GM12801 (cell line): Measurements from ENCODE around the gene PPP1R18.

ENCODE experiments used
- TF ChIP-seq, protein P1 (sequence below): IDR thresholded peaks from one replicate; pipeline ENCODE4 v1.5.1; 2011; ENCODE audit warnings: control low read depth; ENCODE audit not compliant: insufficient read length; ENCODE audit errors: extremely low read depth

PPP1R18 gene

GRCh38 chr6:30709101-30709868 is 22.8 kb upstream of the PPP1R18 start:
- TF ChIP-seq, protein P1, sequence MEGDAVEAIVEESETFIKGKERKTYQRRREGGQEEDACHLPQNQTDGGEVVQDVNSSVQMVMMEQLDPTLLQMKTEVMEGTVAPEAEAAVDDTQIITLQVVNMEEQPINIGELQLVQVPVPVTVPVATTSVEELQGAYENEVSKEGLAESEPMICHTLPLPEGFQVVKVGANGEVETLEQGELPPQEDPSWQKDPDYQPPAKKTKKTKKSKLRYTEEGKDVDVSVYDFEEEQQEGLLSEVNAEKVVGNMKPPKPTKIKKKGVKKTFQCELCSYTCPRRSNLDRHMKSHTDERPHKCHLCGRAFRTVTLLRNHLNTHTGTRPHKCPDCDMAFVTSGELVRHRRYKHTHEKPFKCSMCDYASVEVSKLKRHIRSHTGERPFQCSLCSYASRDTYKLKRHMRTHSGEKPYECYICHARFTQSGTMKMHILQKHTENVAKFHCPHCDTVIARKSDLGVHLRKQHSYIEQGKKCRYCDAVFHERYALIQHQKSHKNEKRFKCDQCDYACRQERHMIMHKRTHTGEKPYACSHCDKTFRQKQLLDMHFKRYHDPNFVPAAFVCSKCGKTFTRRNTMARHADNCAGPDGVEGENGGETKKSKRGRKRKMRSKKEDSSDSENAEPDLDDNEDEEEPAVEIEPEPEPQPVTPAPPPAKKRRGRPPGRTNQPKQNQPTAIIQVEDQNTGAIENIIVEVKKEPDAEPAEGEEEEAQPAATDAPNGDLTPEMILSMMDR: no peak

- TF ChIP-seq, protein P1: no peak
These were observed 20.9 kb upstream of the PPP1R18 start for GRCh38 chr6:30707281-30707850.

DNA sequence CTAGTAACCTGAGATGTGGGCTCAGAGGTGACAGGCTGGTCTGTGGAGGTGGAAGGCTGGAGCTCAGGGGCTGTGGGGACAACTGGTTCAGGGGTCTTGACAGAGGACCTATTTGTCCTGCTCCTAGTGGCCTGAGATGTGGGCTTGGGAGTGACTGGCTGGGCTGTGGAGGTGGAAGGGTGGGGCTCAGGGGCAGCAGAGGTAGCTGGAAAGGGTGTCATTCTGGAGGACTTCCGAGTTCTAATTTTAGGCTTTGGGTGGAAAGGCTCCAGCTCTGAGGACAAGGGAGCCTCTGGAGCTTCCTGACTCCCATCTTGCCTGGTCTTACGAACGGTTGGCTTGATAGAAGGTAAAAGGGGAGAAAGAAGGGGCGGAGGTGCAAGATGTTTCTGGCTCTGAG is 19.2 kb upstream of the PPP1R18 start:
- TF ChIP-seq, protein P1: no peak

- TF ChIP-seq, protein P1: no peak
These were observed 17.4 kb upstream of the PPP1R18 start for GRCh38 chr6:30703821-30704220.

DNA sequence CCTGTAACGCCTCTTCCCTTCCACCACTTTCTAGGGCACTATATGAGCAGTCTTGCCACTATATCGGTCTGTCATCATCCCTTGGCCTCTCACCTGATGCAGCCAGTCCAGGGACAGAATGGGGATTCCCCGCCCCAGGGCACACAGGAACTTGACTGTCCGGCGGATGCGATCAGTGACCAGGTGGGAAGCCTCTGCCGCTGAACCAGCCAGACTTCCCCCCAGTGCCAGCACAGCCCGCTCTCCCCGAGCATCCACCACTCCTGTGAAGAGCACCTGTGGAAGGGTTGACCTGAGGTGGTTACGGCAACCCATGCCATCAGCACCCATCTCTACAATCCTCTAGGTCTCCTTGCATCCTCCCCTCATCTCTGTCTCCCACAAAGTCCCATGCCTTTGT is 16.6 kb upstream of the PPP1R18 start:
- TF ChIP-seq, protein P1: no peak

- TF ChIP-seq, protein P1: no peak
These were observed 13.9 kb upstream of the PPP1R18 start for GRCh38 chr6:30700340-30700739.

DNA sequence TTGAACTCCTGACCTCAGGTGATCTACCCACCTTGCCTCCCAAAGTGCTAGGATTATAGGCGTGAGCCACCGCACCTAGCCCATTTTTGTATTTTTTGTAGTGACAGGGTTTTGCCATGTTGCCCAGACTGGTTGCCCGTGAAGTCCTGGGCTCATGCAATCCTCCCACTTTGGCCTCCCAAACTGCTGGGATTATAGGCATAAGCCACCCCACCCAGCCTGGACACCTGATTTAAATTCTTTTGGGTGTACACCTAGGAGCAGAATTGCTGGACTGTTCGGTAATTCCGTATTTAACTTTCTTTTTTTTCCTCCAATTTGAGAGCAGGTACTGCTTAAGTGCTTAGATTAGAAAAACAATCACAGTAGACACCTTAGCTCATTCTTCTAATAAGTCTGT is 10.0 kb upstream of the PPP1R18 start:
- TF ChIP-seq, protein P1: no peak
